ENCODE measurements around the gene PRRT1B. TPM values are rescaled to one million over a fixed set of nuclear protein-coding genes. Genes with fewer than 3 reads are reported as not detected.

PRRT1B gene
- total RNA-seq, 2 donors from 2014 or later = not detected

DNA sequence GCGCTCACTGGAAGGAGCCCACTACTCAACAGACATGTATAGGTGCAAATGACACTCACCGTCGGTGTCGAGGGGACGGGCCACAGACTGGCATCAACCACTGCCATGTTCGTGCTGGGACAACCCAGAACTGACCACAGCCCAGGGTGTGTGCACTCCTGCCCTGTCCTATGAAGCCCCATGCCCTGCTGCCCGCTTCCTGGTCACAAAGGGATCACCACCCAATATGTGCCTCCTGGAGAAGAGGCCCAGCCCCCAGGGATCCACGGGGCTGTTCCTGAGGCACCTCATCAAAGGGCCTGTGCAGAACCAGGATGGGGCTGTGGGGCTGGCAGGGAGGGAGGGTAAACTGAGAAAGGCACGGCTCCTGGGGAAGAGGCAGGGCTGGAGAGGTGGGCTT lies 43.1 kb downstream of the PRRT1B start:
- peak overlapping the region; percentile 54 for H3K27ac Mint-ChIP-seq
- no peaks in the 10 kb centered on the region for H3K9me3 Mint-ChIP-seq
- peaks cover 31% of the 10 kb centered on the region for H3K4me1 Mint-ChIP-seq
- H3K36me3 Mint-ChIP-seq (ENCODE audit: low read depth) = peaks cover 89% of the 10 kb centered on the region
- ATAC-seq (replicated peaks) = no peak
- H3K4me3 Mint-ChIP-seq = no peak overlapping the region
- no peaks in the 10 kb centered on the region for H3K27me3 Mint-ChIP-seq

- ATAC-seq (replicated peaks) = no peak
- no peak overlapping the region for H3K4me3 Mint-ChIP-seq
- H3K27ac Mint-ChIP-seq = peak overlapping the region; percentile 65
- H3K27me3 Mint-ChIP-seq = no peaks in the 10 kb centered on the region
- peaks cover 88% of the 10 kb centered on the region for H3K36me3 Mint-ChIP-seq (ENCODE audit: low read depth)
- H3K9me3 Mint-ChIP-seq = no peaks in the 10 kb centered on the region
- H3K4me1 Mint-ChIP-seq = peaks cover 31% of the 10 kb centered on the region
Observed at GRCh38 chr9:131589124-131589711, 43.9 kb downstream of the PRRT1B start.

GRCh38 chr9:131589993-131590392 lies 44.7 kb downstream of the PRRT1B start:
- Mint-ChIP-seq H3K4me3 (no peak overlapping the region), H3K27me3 (no peaks in the 10 kb centered on the region), H3K36me3 (ENCODE audit: low read depth) (peaks cover 84% of the 10 kb centered on the region), H3K27ac (peak overlapping the region; percentile 97), H3K9me3 (no peaks in the 10 kb centered on the region), H3K4me1 (peaks cover 31% of the 10 kb centered on the region)
- ATAC-seq (replicated peaks) = no peak

DNA sequence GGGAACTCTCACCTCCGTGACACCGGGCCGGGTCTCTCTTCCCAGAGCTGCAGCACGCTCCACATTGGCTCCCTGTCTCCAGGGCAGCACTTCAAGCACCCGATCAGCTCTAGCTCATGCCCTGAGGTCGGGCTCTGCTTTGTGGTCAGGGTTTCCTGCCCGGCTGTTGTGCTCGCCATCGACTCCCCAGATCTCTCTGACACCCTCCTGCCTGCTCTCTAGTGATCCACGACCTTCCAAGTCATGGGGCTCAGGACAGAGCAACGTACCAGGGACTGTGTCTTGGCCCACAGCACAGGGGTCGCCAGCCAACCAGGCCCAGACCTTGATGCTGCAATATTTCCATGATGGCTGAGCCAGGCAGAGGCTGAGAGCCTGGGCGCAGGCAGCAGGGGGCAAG lies 45.1 kb downstream of the PRRT1B start:
- peak overlapping the region; percentile 97 for H3K27ac Mint-ChIP-seq
- ATAC-seq (replicated peaks) = no peak
- no peaks in the 10 kb centered on the region for H3K9me3 Mint-ChIP-seq
- H3K4me3 Mint-ChIP-seq = peak overlapping the region; percentile 32
- H3K27me3 Mint-ChIP-seq = no peaks in the 10 kb centered on the region
- H3K4me1 Mint-ChIP-seq = peaks cover 27% of the 10 kb centered on the region
- H3K36me3 Mint-ChIP-seq (ENCODE audit: low read depth) = peaks cover 84% of the 10 kb centered on the region

GRCh38 chr9:131590907-131591844 lies 45.9 kb downstream of the PRRT1B start:
- H3K4me1 Mint-ChIP-seq = peaks cover 19% of the 10 kb centered on the region
- ATAC-seq (replicated peaks) = peak; percentile 91
- H3K36me3 Mint-ChIP-seq (ENCODE audit: low read depth) = peaks cover 84% of the 10 kb centered on the region
- H3K9me3 Mint-ChIP-seq = no peaks in the 10 kb centered on the region
- no peaks in the 10 kb centered on the region for H3K27me3 Mint-ChIP-seq
- peak overlapping the region; percentile 97 for H3K27ac Mint-ChIP-seq
- H3K4me3 Mint-ChIP-seq = peak overlapping the region; percentile 32

GRCh38 chr9:131591845-131592208 lies 46.5 kb downstream of the PRRT1B start:
- no peak for ATAC-seq (replicated peaks)
- H3K27ac Mint-ChIP-seq = peak overlapping the region; percentile 97
- H3K36me3 Mint-ChIP-seq (ENCODE audit: low read depth) = peaks cover 91% of the 10 kb centered on the region
- no peaks in the 10 kb centered on the region for H3K27me3 Mint-ChIP-seq
- peaks cover 18% of the 10 kb centered on the region for H3K4me1 Mint-ChIP-seq
- H3K9me3 Mint-ChIP-seq = no peaks in the 10 kb centered on the region
- no peak overlapping the region for H3K4me3 Mint-ChIP-seq

DNA sequence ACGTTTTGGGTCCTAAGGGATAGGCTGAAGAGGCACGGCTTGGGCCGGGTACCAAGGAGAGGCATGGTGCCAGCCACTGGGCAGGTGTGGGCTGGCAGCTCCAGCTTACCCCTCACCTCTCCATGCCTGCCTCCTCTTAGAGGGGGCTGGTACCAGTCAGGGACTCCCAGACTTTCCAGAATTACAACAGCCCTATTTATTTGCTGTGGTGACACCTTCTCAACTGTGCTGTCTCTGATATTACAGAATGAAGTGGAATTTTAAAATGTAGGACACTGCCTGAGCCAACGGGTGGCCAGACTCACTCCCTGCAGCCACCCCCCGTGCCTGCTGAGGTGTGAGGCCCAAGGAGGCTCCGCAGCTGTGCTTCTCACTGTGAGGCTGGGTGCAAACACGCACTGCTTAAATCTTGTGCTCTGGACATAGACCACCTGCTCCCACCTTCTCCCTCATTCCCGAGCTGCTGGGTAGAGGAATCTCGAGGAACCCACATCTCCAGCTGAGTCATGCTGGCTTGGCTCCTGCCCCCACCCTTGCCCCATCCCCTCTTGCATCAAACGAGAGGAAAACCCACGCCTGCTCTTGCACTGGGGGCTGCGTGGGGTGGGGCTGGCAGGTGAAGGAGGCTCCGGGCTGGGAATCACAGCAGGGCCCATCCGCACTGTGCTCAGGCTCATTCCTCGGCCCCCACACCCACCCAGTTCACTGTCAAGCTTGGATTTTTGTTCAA lies 47.9 kb downstream of the PRRT1B start:
- peaks cover 11% of the 10 kb centered on the region for H3K4me1 Mint-ChIP-seq
- H3K9me3 Mint-ChIP-seq = no peaks in the 10 kb centered on the region
- H3K4me3 Mint-ChIP-seq = no peak overlapping the region
- peaks cover 92% of the 10 kb centered on the region for H3K36me3 Mint-ChIP-seq (ENCODE audit: low read depth)
- H3K27ac Mint-ChIP-seq = no peak overlapping the region
- ATAC-seq (replicated peaks) = no peak
- H3K27me3 Mint-ChIP-seq = no peaks in the 10 kb centered on the region

- Mint-ChIP-seq H3K27me3 (no peaks in the 10 kb centered on the region), H3K4me1 (peaks cover 11% of the 10 kb centered on the region), H3K4me3 (no peak overlapping the region), H3K36me3 (ENCODE audit: low read depth) (peaks cover 92% of the 10 kb centered on the region), H3K9me3 (no peaks in the 10 kb centered on the region), H3K27ac (no peak overlapping the region)
- ATAC-seq (replicated peaks) = no peak
Observed at GRCh38 chr9:131593936-131594665, 48.8 kb downstream of the PRRT1B start.

- no peaks in the 10 kb centered on the region for H3K27me3 Mint-ChIP-seq
- no peak overlapping the region for H3K4me3 Mint-ChIP-seq
- H3K9me3 Mint-ChIP-seq = no peaks in the 10 kb centered on the region
- ATAC-seq (replicated peaks) = no peak
- peaks cover 11% of the 10 kb centered on the region for H3K4me1 Mint-ChIP-seq
- H3K36me3 Mint-ChIP-seq (ENCODE audit: low read depth) = peaks cover 92% of the 10 kb centered on the region
- peak overlapping the region; percentile 36 for H3K27ac Mint-ChIP-seq
Observed at GRCh38 chr9:131594906-131595665, 49.8 kb downstream of the PRRT1B start.

- peak overlapping the region; percentile 36 for H3K27ac Mint-ChIP-seq
- H3K4me1 Mint-ChIP-seq = peaks cover 5% of the 10 kb centered on the region
- no peak for ATAC-seq (replicated peaks)
- H3K9me3 Mint-ChIP-seq = no peaks in the 10 kb centered on the region
- no peak overlapping the region for H3K4me3 Mint-ChIP-seq
- H3K27me3 Mint-ChIP-seq = no peaks in the 10 kb centered on the region
- H3K36me3 Mint-ChIP-seq (ENCODE audit: low read depth) = peaks cover 92% of the 10 kb centered on the region
Observed at GRCh38 chr9:131595696-131596429, 50.5 kb downstream of the PRRT1B start.

GRCh38 chr9:131596430-131596743 lies 51.1 kb downstream of the PRRT1B start:
- no peaks in the 10 kb centered on the region for H3K9me3 Mint-ChIP-seq
- ATAC-seq (replicated peaks) = no peak
- H3K27me3 Mint-ChIP-seq = no peaks in the 10 kb centered on the region
- no peak overlapping the region for H3K4me3 Mint-ChIP-seq
- peaks cover under 1% of the 10 kb centered on the region for H3K4me1 Mint-ChIP-seq
- peaks cover 92% of the 10 kb centered on the region for H3K36me3 Mint-ChIP-seq (ENCODE audit: low read depth)
- H3K27ac Mint-ChIP-seq = no peak overlapping the region

GRCh38 chr9:131597246-131597645 lies 51.9 kb downstream of the PRRT1B start:
- peak overlapping the region; percentile 10 for H3K27ac Mint-ChIP-seq
- no peaks in the 10 kb centered on the region for H3K9me3 Mint-ChIP-seq
- no peaks in the 10 kb centered on the region for H3K27me3 Mint-ChIP-seq
- no peak overlapping the region for H3K4me3 Mint-ChIP-seq
- no peaks in the 10 kb centered on the region for H3K4me1 Mint-ChIP-seq
- no peak for ATAC-seq (replicated peaks)
- peaks cover 92% of the 10 kb centered on the region for H3K36me3 Mint-ChIP-seq (ENCODE audit: low read depth)

- no peaks in the 10 kb centered on the region for H3K27me3 Mint-ChIP-seq
- peak overlapping the region; percentile 28 for H3K27ac Mint-ChIP-seq
- peaks cover under 1% of the 10 kb centered on the region for H3K4me1 Mint-ChIP-seq
- peaks cover 92% of the 10 kb centered on the region for H3K36me3 Mint-ChIP-seq (ENCODE audit: low read depth)
- no peak overlapping the region for H3K4me3 Mint-ChIP-seq
- no peak for ATAC-seq (replicated peaks)
- no peaks in the 10 kb centered on the region for H3K9me3 Mint-ChIP-seq
Observed at GRCh38 chr9:131598121-131598520, 52.8 kb downstream of the PRRT1B start.
